HUES6 (cell line): ENCODE results near the gene SIGLEC10.

Source experiments
- H3K27ac ChIP-seq: 2 replicates; pipeline ENCODE4 v1.7.0; 2013; ENCODE audit warnings: low read depth, mild to moderate bottlenecking, low read length, inconsistent platforms
- H3K27me3 ChIP-seq: 2 replicates; pipeline ENCODE4 v1.6.1; 2013; ENCODE audit warnings: low read length; ENCODE audit not compliant: control insufficient read depth, insufficient read depth
- H3K36me3 ChIP-seq: 2 replicates; pipeline ENCODE4 v1.6.1; 2013; ENCODE audit warnings: low read length; ENCODE audit not compliant: control insufficient read depth, insufficient read depth
- H3K4me1 ChIP-seq: 2 replicates; pipeline ENCODE4 v1.6.1; 2013; ENCODE audit warnings: low read length; ENCODE audit not compliant: control insufficient read depth, insufficient read depth
- H3K4me3 ChIP-seq: 2 replicates; pipeline ENCODE4 v1.5.1; 2013; ENCODE audit warnings: low read depth, low read length
- H3K9ac ChIP-seq: one replicate; pipeline ENCODE4 v1.6.1; 2013; ENCODE audit warnings: mild to moderate bottlenecking, low read length
- H3K9me3 ChIP-seq: 2 replicates; pipeline ENCODE4 v1.6.1; 2013; ENCODE audit warnings: low read depth, low read length; ENCODE audit not compliant: control insufficient read depth, insufficient read depth

Gene SIGLEC10

GRCh38 chr19:51372021-51372648, 45.3 kb downstream of the SIGLEC10 start:
- 0 out of 2 replicates have a peak, but pooled peaks cover 3% of the 10 kb centered on the region for H3K27me3 ChIP-seq
- H3K4me1 ChIP-seq = peaks cover 7% of the 10 kb centered on the region
- H3K36me3 ChIP-seq = no peaks in the 10 kb centered on the region
- H3K9ac ChIP-seq = no peak overlapping the region
- no peaks in the 10 kb centered on the region for H3K9me3 ChIP-seq
- H3K4me3 ChIP-seq = no peak overlapping the region
- H3K27ac ChIP-seq = no peak overlapping the region

GRCh38 chr19:51371186-51371690, 46.2 kb downstream of the SIGLEC10 start:
- Histone ChIP-seq H3K27ac (no peak overlapping the region), H3K36me3 (no peaks in the 10 kb centered on the region), H3K4me3 (no peak overlapping the region), H3K27me3 (0 out of 2 replicates have a peak, but pooled peaks cover 3% of the 10 kb centered on the region), H3K9ac (no peak overlapping the region), H3K4me1 (peaks cover 7% of the 10 kb centered on the region), H3K9me3 (no peaks in the 10 kb centered on the region)

DNA sequence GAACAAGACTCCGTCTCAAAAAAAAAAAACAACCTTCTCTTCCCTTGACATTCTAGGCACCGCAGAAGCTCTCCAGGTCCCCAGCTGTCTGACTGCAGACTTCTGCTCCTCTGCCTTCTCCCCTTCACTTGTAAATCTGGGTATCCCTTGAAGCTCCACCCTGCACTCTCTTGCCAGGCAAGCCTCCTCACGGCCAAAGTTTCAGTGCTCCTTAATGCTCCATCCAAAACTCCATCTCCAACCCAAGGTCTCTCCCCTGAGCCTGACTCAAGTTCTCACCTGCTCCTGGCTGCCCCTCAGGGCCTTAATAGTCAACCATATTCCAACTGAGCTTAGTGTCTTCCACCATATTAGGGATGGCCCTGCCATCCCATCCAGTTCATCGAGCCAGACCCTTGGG, 47.2 kb downstream of the SIGLEC10 start:
- Histone ChIP-seq H3K9ac (no peak overlapping the region), H3K27me3 (0 out of 2 replicates have a peak, but pooled peaks cover 3% of the 10 kb centered on the region), H3K4me1 (peaks cover 14% of the 10 kb centered on the region), H3K9me3 (no peaks in the 10 kb centered on the region), H3K4me3 (no peak overlapping the region), H3K36me3 (no peaks in the 10 kb centered on the region), H3K27ac (no peak overlapping the region)

GRCh38 chr19:51368366-51369282, 48.8 kb downstream of the SIGLEC10 start, which contains the start of gene CLDND2:
Gene CLDND2, minus strand, starts transcription at chr19:51369003. Its CDS starts 426 bp downstream, at chr19:51368577.
- H3K9ac ChIP-seq = peak within 1 kb of the TSS; percentile 83
- peak within 1 kb of the TSS; percentile 81 for H3K4me3 ChIP-seq
- H3K27ac ChIP-seq = peak within 1 kb of the TSS; percentile 78
- H3K9me3 ChIP-seq = no peaks in the 10 kb centered on the region
- H3K27me3 ChIP-seq = 0 out of 2 replicates have a peak, but pooled peaks cover 3% of the 10 kb centered on the region
- peaks cover 24% of the 10 kb centered on the region for H3K4me1 ChIP-seq
- H3K36me3 ChIP-seq = no peaks in the 10 kb centered on the region

GRCh38 chr19:51367565-51368365, 49.7 kb downstream of the SIGLEC10 start:
- peak overlapping the region; percentile 81 for H3K4me3 ChIP-seq
- no peaks in the 10 kb centered on the region for H3K36me3 ChIP-seq
- H3K4me1 ChIP-seq = peaks cover 29% of the 10 kb centered on the region
- H3K27me3 ChIP-seq = 0 out of 2 replicates have a peak, but pooled peaks cover 3% of the 10 kb centered on the region
- H3K9ac ChIP-seq = peak overlapping the region; percentile 84
- H3K27ac ChIP-seq = peak overlapping the region; percentile 78
- no peaks in the 10 kb centered on the region for H3K9me3 ChIP-seq

DNA sequence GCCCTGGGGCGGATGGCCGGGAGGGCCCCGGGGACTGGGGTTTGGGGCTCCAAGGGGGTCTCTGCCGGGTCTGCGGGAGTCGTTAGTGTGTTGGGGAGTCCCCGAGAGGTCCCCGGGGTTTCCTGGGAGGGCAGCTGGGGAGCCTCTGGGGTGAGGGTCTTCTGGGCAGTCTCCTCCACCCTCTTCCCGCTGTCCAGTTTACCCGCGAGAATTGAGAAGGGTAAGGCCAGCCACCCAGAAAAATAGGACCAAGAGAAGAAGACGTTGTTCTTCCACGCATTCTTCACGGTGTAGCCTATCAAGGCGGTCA, 50.2 kb downstream of the SIGLEC10 start:
- H3K27me3 ChIP-seq = 0 out of 2 replicates have a peak, but pooled peaks cover 3% of the 10 kb centered on the region
- no peaks in the 10 kb centered on the region for H3K9me3 ChIP-seq
- H3K27ac ChIP-seq = peak overlapping the region; percentile 59; the same call in 1 of the 2 replicates
- no peaks in the 10 kb centered on the region for H3K36me3 ChIP-seq
- H3K4me1 ChIP-seq = peaks cover 32% of the 10 kb centered on the region
- peak overlapping the region; percentile 84 for H3K9ac ChIP-seq
- peak overlapping the region; percentile 81 for H3K4me3 ChIP-seq

DNA sequence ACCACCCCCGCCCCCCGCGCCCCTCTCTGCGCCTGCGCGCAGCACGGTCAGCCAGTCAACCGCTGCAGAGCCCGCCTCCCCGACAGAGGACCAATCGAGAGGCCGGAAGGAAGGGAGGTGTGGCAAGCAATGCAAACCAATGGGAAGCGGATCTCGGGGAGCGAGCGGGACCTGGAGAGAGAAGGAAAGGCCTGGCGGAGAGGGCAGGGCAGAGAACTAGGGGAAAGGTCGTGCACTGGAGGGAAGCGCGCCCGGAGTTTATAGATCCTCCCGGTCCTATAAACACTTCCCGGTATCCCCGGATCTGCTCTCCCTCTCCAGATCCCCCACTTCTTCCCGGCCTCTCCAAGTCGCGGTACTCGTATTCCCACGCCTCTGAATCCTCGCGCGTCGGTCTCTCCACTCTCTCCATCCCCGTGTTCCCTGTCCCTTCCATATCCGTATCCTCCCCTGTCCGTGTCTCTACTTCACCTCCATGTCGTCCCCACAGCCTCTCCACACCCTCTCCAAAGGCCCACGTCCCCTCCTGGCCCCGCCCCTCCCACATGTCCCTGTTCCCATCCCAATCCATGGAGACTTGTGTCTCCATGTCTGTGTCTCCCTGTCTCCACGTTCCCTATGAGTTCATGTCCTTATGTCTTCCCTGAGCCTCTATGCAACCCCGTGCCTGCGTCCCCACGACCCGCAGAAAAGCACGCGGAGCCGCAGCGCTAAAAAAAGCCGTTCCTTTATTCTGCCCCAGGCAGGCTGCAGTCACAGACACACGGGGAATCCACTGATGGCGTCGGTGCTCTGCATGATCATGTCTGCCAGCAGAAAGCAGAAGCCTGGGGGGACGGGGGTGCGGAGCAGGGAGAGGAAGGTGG, 50.8 kb downstream of the SIGLEC10 start:
- peak overlapping the region; percentile 81 for H3K4me3 ChIP-seq
- no peaks in the 10 kb centered on the region for H3K9me3 ChIP-seq
- peaks cover 32% of the 10 kb centered on the region for H3K4me1 ChIP-seq
- H3K36me3 ChIP-seq = no peaks in the 10 kb centered on the region
- H3K27ac ChIP-seq = peak overlapping the region; percentile 59; the same call in 1 of the 2 replicates
- no peaks in the 10 kb centered on the region for H3K27me3 ChIP-seq
- H3K9ac ChIP-seq = peak overlapping the region; percentile 84

DNA sequence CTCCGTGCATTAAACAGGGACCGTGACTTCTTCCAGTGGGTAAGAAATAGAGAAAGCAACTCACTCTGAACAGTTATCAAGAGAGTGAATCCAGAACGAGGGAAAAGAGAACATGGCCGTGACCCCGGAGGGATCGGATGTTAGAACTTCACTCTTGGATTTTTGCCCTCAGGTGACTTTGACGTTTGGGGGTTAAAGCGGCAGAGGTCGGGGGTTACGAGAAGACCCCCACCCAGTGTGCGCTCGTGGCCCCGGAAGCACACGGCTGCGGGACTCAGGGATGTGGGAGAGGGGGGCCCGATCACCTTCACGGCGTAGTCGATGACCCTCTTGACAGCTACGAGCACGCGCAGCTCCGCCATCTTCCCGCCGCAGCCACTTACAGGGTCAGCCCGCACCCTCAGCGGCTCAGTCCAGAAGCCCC, 51.5 kb downstream of the SIGLEC10 start, which contains the start of gene ETFB:
Gene ETFB (minus strand): TSS at position 424 of the 424 bp plus-strand sequence. CDS start 62 bp downstream, at position 362.
- Histone ChIP-seq H3K4me1 (peaks cover 32% of the 10 kb centered on the region), H3K27me3 (no peaks in the 10 kb centered on the region), H3K9me3 (no peaks in the 10 kb centered on the region), H3K9ac (peak within 1 kb of the TSS; percentile 84), H3K27ac (peak within 1 kb of the TSS; percentile 59; the same call in 1 of the 2 replicates), H3K36me3 (no peaks in the 10 kb centered on the region), H3K4me3 (peak within 1 kb of the TSS; percentile 81)

GRCh38 chr19:51365211-51365964, 52.1 kb downstream of the SIGLEC10 start:
- Histone ChIP-seq H3K36me3 (no peaks in the 10 kb centered on the region), H3K9me3 (no peaks in the 10 kb centered on the region), H3K4me1 (peaks cover 32% of the 10 kb centered on the region), H3K27me3 (no peaks in the 10 kb centered on the region), H3K9ac (peak overlapping the region; percentile 80), H3K27ac (no peak overlapping the region), H3K4me3 (peak overlapping the region; percentile 64)
